Stimulated activated CD8-positive, alpha-beta memory T cell treated with anti-CD3 and anti-CD28 coated beads, Interleukin-12 subunit alpha, Interleukin-12 subunit beta, amount 100 ng/mL, for 1 hour (primary cell): ENCODE measurements around the gene TSLP.

Experiments
- DNase-seq: peaks from one replicate; pipeline ENCODE4 v3.0.0-alpha.2; 2020; ENCODE audit warnings: low read depth

Gene TSLP

DNA sequence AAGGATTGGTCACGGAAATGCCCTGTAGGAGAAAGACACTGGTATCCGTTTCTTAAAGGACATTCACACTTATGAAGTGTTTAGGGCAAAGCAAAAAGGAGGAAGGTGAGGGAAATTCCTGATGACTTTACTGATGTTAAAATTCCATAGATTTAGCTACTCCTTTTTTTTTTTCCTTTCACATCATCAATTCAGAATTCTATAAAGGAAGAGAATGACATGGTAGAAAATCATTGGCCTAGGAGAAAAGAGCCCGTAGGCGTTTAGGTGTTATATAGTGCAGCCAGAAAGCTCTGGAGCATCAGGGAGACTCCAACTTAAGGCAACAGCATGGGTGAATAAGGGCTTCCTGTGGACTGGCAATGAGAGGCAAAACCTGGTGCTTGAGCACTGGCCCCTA, at the start of gene TSLP:
TSS of gene TSLP (plus strand) at position 301 of the 400 bp plus-strand sequence. CDS start 178 bp downstream, outside the sequence.
- no peak for DNase-seq

DNA sequence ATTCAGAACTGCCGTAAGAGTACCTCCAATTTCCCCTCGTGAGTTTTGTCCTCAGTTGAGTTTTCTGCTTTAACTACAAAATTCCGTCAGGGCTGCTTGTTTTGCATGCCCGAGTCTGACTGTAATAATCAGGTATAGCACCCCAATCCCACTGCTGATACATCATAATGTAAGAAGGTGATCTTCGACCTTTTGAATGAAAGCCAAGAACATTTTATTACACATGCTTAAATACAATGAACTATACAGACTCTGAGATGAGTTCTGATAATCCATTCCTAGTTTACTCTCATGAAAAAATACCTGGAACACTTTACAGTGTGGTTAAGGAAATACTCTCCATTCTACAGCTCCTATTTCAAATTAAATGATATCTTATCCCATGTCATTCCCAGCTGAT, 49.2 kb upstream of the TSLP start:
- DNase-seq = no peak

DNA sequence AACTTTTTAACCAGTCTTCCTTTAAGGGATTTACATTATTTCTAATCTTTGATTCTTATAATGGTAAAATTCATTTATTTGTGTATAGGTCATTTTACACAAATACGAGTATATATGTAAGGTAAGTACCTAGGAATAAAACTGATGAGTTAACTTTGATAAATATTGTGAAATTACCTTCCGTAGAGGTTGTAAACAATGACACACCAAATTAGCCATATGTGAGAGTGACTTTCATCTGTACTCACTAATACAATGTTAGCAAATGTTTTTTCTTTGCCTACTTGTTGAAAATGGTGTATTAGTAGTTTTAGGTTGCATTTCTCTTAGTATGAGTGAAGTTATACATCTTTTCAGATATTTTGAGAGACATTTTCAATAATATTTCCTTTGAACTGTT, 42.6 kb upstream of the TSLP start:
- DNase-seq = no peak

DNA sequence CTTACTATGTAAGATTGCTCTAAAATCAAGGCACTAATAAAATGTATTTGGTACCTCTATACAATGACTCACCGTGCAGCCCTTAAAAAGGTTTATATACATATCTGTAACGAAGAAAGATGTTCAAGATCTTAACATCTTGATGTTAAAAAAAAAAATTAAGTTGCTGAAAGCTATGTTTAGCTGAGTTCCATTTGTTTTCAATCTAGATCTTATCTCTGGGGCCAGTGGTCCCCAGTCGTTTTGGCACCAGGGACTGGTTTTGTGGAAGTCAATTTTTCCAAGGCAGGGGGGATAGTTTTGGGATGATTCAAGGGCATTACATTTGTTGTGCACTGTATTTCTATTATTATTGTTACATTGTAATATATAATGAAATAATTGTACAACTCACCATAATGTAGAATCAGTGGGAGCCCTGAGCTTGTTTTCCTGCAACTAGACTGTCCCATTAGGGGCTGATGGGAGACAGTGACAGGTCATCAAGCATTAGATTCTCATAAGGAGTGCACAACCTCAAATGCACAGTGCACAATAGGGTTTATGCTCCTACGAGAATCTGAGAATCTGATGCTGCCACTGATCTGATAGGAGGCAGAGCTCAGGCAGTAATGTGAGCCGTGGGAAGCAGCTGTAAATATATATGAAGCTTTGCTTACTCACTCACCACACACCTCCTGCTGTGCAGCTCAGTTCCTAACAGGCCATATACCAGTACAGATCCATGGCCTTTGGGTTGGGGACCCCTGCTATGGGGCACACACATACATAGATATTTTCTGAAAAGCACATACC, 27.6 kb upstream of the TSLP start:
- no peak for DNase-seq

DNA sequence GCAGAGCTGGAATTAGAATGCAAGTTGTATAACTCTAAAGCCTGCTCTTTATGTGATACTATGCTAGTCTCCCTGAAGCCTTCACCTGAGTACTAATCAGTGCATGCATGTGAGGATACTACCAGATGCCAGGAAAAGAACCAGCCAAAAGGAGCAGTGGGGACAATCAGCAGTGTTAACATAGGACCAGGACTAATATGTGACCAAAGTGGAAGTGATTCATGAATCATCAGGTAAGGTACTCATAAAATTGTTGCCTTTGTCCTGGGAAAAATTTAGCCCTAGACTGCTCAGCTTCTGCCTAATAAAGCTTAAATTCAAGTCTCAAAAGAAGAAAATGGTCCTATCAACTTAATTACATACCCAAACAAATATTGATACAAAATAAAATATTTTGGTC, 13.4 kb upstream of the TSLP start:
- no peak for DNase-seq

DNA sequence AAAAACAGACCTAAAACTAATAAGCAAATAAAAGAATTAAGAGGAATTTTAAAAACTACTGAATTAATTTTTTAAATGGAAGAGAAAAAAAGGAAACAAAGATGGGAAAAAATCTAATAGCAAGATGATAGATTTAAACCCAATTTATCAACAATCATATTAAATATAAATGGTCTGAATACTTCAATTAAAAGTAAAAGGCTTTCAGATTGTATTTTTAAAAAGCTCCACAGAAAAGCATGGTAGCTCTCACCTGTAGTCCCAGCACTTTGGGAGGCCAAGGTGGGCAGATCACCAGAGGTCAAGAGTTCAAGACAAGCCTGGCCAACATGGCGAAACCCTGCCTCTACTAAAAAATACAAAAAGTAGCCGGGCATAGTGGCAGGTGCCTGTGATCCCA, 11.3 kb upstream of the TSLP start:
- no peak for DNase-seq

DNA sequence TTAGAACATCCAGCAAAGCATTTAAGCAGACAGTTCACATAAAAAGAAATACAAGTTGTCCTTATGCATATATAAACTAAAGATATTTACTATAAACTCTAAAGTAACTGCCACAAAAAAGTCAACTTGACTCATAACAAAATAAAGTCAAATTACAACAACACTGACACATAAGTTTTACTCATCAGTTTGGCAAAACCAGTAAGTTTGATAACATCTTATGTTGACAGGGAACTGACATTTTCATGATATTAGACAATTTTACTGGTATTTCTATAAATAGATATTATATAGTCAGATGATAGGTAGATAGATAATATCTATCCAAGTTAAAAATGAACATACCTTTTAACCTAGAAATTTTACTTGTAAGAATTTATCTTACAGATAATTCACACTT, 9.9 kb upstream of the TSLP start:
- no peak for DNase-seq

DNA sequence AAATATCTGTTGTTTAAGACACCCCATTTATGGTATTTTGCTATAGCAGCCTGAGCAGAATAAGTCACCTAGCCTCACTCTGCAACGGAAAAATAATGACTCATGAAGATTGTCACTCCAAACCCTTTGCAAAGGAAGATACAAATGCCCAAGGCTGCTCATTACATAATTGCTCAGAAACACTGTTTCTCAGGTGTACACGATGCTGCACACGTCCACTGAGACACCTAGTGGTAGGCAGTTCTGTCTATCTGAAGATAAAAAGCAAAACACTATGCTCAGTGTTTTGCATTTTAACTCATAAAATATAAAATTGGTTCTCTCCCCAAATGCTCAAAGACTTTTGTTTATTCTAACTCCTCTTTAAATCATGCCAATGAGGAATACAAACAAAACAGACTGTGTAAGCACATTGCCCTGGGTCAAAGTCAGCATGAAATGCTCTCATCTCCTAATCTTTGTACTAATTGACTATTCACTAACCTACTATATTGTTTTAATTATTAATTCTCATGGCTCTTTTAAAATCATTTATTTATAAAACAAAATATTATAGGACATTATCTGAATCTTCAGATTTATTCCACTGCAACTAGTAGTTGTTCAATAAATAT, 7.7 kb upstream of the TSLP start:
- no peak for DNase-seq

DNA sequence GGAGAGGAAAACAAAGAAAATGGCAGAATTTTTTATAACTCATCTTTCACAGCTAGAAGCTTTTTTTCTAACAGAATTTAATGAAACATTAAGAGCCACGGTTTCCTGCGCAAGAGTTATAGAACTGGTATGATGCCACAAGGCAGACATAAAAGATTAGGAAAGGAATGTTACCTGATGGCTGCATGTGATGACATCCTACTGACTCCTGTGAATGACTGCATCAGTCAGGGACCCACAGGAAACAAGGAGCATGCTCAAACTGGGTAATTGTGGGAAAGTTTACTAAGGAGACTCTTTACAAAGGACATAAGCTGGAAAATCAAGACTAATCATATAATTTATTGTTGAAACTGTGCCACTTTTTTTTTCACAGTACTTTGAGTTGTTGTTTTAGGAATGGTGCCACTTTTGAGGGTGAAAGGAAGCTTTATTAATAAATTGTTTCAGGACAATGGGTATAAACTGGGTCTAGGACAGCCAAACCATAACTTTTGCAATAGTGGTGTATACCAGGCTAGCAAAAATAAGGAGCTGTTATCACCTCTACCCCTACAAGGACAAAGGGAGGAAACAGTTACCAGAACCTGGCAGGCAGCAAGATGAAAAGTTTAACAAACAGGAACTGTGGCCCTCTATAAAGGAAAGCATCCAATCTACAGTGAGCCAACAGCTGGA, 5.1 kb upstream of the TSLP start:
- DNase-seq = no peak

DNA sequence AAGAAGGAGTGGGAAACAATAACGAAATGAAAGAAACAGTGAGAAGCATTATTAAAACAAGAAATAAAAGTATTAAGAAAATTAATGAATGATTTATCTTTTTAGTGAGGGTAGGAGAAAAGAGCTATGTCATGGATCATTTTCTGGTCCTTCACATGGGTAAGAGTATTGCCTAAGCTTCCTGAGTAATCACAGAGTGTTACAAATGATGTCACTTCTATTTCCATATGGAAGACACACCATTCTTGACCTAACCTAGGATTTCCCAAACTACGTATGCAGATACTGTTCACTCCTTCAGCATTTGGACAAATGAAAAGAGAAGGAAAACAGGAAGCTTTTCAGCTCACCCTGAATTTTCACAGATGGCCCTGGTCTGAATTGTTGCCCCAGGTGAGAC, 3.3 kb upstream of the TSLP start:
- DNase-seq = no peak

DNA sequence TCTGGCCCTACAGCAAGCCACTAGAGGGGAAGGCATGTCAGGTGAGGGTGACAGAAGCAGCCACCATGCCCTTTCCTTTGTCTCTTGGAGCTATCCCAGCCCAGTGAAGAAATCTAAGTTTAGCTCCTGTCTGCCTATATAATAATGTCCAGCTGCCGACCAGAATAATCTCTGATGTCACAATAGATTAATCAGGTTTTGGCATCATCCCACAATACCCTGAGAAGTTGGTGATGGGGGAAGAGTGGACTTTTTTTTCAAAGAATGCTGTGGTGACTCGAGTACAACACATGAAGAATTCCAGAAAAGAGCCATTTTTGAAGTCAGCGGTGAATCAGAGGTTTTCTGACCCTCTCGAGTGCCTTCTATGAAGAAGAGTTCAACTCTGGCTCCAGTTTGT, 1.7 kb upstream of the TSLP start:
- DNase-seq = no peak

DNA sequence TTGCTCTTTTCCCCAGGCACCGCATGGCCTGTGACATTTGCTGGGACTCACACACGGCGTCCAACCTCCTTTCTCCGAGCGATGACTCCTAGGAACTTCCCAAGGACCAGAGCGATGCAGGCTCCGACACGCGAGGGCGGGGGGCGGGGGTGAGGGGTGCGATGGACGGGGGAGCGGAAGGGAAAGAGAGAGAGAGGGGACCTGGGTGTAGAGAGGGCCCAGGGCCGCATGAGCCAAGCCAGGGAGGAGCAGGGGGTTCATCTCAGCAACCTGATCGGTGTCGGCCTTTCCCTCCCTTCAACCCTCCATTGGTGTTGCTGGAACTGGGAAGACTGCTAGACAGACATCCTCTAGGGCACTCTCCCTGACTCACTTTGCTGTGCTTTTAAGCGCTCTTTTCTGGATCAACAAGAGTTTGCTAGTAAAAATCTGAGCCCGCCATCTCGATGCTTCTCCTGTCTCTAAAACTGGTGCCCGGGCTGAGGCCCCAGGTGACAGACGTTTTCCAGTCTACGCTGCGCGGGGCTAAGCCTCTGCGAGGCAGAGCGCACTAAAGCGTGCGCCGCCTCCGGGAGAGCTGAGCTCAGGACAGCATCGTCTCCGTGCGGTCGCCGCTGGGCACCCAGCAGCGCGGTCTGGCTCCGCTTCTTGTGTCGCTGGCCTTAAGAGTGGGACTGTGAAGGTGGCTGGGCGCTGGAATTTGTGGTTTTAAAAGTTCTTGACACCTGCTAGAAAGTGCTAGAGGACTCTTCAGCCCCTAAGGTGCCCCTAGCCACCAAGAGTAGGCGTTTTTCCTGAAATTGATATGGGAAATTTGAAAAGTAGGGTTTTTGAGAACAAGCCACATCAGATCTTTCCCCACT, 1.0 kb upstream of the TSLP start:
- no peak for DNase-seq

DNA sequence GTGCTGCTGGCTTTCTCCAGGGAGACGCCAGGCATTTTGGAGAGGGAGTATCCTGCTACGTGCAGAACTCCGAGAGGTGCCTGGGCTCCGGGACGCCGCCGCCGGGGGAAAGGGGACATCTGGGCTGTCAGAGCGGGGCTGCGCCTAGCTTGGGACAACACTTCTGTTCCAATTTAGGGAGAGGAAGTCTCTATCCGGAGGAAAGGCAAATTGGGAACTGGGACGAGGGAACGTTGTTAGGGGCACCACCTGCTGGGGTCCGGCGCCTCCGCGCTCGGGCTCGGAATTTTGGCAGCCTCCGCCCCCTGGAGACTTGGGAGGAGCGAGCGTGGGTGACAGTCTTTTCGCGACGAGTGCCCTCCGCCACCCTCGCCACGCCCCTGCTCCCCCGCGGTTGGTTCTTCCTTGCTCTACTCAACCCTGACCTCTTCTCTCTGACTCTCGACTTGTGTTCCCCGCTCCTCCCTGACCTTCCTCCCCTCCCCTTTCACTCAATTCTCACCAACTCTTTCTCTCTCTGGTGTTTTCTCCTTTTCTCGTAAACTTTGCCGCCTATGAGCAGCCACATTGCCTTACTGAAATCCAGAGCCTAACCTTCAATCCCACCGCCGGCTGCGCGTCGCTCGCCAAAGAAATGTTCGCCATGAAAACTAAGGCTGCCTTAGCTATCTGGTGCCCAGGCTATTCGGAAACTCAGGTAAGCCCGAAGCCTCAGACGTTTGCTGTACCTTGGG, 1.6 kb downstream of the TSLP start:
- DNase-seq = peak; percentile 30

DNA sequence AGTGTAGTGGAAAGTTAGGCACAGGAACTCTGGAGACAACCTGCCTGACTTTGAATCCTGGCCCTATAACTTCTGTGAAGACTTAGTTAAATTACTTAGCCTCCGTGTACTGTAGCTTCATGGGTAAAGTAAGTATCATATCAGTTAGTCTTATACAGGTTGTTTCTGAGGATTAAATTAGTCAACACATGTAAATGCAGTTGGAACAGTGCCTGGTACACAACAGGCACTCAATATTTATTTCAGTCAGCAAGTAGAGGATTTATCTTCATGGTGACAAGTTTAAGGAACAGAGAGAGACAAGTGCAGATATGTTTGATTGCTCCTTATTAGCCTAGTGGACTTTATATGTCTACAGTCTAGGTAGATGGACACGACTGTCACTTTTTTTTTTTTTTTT, 2.7 kb downstream of the TSLP start:
- DNase-seq = no peak

DNA sequence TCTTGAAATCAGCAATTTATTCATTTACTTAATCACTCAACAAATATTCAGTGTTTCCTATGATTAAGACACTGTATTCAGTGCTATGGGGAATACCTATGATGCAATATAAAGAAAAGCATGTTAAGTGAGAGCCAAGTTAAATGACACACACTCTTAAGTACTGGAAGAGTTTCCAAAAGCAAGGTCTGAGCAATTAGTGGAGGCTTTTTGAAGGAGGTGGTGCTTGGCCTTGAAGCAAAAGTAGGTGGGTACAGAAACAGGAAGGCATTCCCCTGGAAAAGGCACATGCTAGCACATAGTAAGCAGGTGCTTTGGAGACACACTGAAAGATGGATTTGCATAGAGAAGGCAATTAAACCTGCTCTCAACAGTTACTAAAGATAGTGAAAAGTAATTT, 4.0 kb downstream of the TSLP start:
- no peak for DNase-seq

DNA sequence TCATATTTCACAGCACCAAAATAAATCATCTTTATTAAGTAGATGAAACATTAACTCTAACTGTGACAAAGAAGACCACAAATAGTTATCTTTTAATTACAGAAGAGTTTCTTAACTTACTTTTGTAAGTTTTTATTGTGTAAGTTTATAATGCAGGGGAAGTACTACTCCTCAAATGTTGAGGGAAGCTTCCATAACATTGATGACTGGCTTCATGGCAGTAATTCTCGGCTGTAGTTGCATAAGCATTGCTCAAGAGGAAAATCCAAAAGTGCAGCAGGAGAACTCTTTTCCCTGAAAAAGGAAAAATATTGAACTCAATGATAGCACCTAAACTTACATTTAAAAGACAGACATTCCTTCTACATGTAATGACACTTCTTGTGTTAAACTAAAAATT, 4.6 kb downstream of the TSLP start:
- no peak for DNase-seq

DNA sequence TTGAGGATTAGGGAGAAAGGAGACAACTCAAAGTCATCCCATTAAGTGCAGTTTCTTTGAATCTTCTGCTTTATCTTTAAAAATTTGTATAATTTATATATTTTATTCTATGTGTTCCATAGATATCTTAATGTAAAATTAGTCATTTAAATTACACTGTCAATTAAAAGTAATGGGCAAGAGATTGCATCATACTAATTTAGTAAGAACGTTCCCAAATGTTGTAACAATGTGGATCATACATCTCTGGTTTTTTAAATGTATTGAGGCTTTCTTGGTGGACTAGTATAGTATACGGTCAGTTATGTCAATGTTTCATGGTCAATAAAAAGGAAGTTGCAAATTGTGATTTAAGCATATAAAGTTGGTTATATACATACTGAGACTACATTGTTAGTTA, 6.2 kb downstream of the TSLP start:
- no peak for DNase-seq

DNA sequence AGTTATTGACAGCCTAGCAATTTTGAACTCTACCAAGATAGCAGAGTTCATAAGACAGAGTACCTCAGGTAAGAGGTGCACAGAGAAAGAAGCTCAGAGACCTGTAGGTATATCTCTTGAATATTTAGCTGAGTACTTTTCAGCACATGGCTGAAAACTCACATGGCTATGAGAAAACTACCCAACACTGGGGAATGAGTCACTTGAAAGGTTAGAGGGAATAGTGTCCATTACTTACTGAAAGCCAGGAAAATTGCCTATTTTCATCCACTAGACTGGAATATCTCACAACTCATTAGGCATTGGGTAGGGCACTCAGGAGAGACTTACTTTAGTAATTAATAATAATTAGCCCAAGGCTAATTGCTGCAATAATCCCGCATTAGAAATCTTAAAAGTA, 8.3 kb downstream of the TSLP start:
- DNase-seq = no peak

DNA sequence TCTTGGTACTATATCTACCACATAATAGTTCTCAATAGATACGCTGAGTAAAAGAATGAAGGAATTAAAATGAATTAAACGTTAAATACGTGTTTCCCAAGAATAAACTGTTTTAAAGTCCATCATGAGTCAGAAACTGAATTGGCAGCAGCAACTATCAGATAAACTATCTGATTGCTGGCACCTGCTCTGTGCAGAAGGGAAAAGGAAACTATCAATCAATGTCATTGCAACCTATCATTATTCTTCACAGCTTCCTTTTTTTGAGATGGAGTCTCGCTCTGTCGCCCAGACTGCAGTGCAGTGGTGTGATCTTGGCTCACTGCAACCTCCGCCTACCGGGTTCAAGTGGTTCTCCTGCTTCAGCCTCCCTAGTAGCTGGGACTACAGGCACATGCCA, 11.8 kb downstream of the TSLP start:
- DNase-seq = no peak

DNA sequence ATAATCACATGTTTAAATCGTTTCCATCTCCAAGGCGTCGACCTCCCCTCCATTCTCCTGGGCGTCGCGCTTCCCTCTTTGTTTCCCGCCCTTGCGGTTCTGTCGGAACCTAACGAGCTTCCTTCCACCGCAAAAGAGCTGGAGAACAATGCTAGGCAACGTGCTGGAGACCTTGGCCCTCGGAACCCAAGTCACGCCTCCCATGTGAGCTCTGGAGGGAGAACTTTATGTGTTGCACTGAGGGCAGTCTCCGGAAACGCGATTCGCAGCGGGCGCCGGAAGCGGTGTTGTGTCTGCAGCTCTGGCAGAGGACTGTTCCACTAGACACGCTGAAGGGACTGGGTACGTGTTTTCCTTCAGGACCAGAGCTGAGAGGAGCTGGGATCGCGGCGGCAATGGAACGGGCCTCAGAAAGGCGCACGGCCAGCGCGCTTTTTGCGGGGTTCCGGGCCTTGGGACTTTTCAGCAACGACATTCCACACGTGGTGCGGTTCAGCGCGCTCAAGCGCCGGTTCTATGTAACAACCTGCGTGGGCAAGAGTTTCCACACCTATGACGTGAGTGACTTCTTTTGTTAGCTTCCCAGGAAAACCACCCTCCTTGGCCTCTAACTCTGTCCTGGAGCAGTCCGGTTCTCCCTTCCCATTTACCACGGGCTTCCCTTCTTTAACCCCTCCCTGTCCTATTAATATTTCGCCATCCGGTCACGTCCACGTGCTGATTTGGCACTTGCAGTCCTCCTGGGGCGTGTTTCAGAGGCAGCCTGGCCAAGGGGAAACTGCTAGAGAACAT, 20.7 kb downstream of the TSLP start, which contains the start of gene WDR36:
TSS of gene WDR36 (plus strand) at position 287 of the 792 bp plus-strand sequence. CDS start at position 396, 109 bp downstream.
- DNase-seq = peak; percentile 84

DNA sequence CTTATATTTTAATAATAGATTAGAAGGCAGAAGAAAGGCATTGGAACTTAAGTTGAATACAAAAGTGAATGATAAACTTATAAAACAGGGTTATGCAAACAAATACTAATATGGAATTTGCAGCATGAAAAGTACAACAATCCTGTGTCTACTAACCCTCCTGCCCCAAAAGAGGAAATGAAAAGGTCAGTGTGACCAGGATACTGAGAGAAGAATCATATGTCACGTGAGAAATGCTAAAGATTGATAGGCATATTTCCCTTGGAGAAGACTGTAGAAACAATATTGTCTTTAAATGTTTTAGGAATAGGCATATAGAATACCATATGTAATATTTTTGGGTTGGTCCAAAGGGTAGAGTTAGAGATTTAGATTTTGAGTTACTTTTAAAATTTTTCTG, 24.5 kb downstream of the TSLP start:
- no peak for DNase-seq
